ENCODE results near the gene IL4I1. TPM values are rescaled to one million over a fixed set of nuclear protein-coding genes. Genes with fewer than 3 reads are reported as not detected.

IL4I1 gene
- total RNA-seq, 1 experiment from 2014 or later = 0.71 TPM

- peaks cover 35% of the 10 kb centered on the region for H3K79me2 ChIP-seq (ENCODE audit: insufficient read depth, low read length)
- no peaks in the 10 kb centered on the region for H3K27me3 ChIP-seq (ENCODE audit: insufficient read depth, low read length)
- no peaks in the 10 kb centered on the region for H4K20me1 ChIP-seq (ENCODE audit: insufficient read depth)
- no peak overlapping the region for H2AFZ ChIP-seq (ENCODE audit: low read depth, low read length, poor library complexity, severe bottlenecking)
- RAD21 ChIA-PET (ENCODE audit: low non-redundant PET in 1 of 2, low total read pairs in 2 of 2, uncharacterized antibody in 2 of 2, unreplicated experiment in 2 of 2) = interaction anchor here in 1 of 2 experiments (0.7 kb wide), 1 partner anchor 19 kb away, joined by 3 read pairs; no protein-coding TSS in a partner anchor
- BruUV-seq (replicated peaks) = no TSS peak
- no peak for ATAC-seq
- POLR2A ChIA-PET = interaction anchor here (2.0 kb wide), 1 partner anchor 20 kb away, joined by 12 read pairs; the partner anchor contains the start of gene PTOV1
- peaks cover 0 to 9% of the 10 kb centered on the region in 2 experiments; a peak in 1 of 4 replicates for H3K36me3 ChIP-seq (ENCODE audit: control insufficient read depth in 1 of 2, insufficient read depth in 2 of 2, low read length in 2 of 2)
- TF ChIP-seq, protein P1, sequence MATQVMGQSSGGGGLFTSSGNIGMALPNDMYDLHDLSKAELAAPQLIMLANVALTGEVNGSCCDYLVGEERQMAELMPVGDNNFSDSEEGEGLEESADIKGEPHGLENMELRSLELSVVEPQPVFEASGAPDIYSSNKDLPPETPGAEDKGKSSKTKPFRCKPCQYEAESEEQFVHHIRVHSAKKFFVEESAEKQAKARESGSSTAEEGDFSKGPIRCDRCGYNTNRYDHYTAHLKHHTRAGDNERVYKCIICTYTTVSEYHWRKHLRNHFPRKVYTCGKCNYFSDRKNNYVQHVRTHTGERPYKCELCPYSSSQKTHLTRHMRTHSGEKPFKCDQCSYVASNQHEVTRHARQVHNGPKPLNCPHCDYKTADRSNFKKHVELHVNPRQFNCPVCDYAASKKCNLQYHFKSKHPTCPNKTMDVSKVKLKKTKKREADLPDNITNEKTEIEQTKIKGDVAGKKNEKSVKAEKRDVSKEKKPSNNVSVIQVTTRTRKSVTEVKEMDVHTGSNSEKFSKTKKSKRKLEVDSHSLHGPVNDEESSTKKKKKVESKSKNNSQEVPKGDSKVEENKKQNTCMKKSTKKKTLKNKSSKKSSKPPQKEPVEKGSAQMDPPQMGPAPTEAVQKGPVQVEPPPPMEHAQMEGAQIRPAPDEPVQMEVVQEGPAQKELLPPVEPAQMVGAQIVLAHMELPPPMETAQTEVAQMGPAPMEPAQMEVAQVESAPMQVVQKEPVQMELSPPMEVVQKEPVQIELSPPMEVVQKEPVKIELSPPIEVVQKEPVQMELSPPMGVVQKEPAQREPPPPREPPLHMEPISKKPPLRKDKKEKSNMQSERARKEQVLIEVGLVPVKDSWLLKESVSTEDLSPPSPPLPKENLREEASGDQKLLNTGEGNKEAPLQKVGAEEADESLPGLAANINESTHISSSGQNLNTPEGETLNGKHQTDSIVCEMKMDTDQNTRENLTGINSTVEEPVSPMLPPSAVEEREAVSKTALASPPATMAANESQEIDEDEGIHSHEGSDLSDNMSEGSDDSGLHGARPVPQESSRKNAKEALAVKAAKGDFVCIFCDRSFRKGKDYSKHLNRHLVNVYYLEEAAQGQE (IDR thresholded peaks at IDR 0.05; ENCODE audit: low read depth) = no peak
- TF ChIP-seq JUND (IDR thresholded peaks at IDR 0.05) = no peak
- TF ChIP-seq ZBTB33 (IDR thresholded peaks at IDR 0.05; ENCODE audit: extremely low read depth, insufficient replicate concordance, low read length) = no peak
- no peak for TF ChIP-seq POLR2A (IDR thresholded peaks at IDR 0.05; ENCODE audit: borderline replicate concordance, extremely low read depth, insufficient read depth, insufficient read length)
- no peak for TF ChIP-seq EZH2phosphoT487 (IDR thresholded peaks at IDR 0.05; ENCODE audit: borderline replicate concordance)
- TF ChIP-seq, protein P2, sequence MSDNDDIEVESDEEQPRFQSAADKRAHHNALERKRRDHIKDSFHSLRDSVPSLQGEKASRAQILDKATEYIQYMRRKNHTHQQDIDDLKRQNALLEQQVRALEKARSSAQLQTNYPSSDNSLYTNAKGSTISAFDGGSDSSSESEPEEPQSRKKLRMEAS (IDR thresholded peaks at IDR 0.05) = no peak
- TF ChIP-seq POLR2AphosphoS5 (IDR thresholded peaks at IDR 0.05; ENCODE audit: low read depth, low read length) = no peak
- no peak for TF ChIP-seq EGR1 (IDR thresholded peaks at IDR 0.05; ENCODE audit: low read depth)
- no peak for TF ChIP-seq ATF3 (IDR thresholded peaks at IDR 0.05)
- TF ChIP-seq ZFX (IDR thresholded peaks at IDR 0.05) = no peak
- no peak for TF ChIP-seq RAD21 (IDR thresholded peaks at IDR 0.05; ENCODE audit: low read depth)
- no peak for TF ChIP-seq CBX3 (IDR thresholded peaks at IDR 0.05; ENCODE audit: low read depth)
- no peak for TF ChIP-seq SRF (IDR thresholded peaks at IDR 0.05; ENCODE audit: low read depth)
- no peak for TF ChIP-seq ZNF274 (IDR thresholded peaks at IDR 0.05; ENCODE audit: low read depth, low read length)
- TF ChIP-seq, protein P3, sequence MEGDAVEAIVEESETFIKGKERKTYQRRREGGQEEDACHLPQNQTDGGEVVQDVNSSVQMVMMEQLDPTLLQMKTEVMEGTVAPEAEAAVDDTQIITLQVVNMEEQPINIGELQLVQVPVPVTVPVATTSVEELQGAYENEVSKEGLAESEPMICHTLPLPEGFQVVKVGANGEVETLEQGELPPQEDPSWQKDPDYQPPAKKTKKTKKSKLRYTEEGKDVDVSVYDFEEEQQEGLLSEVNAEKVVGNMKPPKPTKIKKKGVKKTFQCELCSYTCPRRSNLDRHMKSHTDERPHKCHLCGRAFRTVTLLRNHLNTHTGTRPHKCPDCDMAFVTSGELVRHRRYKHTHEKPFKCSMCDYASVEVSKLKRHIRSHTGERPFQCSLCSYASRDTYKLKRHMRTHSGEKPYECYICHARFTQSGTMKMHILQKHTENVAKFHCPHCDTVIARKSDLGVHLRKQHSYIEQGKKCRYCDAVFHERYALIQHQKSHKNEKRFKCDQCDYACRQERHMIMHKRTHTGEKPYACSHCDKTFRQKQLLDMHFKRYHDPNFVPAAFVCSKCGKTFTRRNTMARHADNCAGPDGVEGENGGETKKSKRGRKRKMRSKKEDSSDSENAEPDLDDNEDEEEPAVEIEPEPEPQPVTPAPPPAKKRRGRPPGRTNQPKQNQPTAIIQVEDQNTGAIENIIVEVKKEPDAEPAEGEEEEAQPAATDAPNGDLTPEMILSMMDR (IDR thresholded peaks at IDR 0.05 in 2 of 3, conservative IDR thresholded peaks at IDR 0.05 in 1 of 3; ENCODE audit: borderline replicate concordance in 1 of 3, insufficient read depth in 1 of 3, low read depth in 2 of 3, low read length in 2 of 3) = no peak
- no peak for TF ChIP-seq CEBPB (IDR thresholded peaks at IDR 0.05; ENCODE audit: low read depth)
- TF ChIP-seq SIN3A (IDR thresholded peaks at IDR 0.05; ENCODE audit: low read depth) = no peak
- peak overlapping the region; percentile 79 for H3K4me2 ChIP-seq (ENCODE audit: low read length)
- intact Hi-C loops (cut with micrococcal nuclease) = no loop called here
- no peak for DNase-seq (ENCODE audit: low read depth, low spot score)
- H3K9me2 ChIP-seq (ENCODE audit: insufficient read depth) = no peaks in the 10 kb centered on the region
- peaks cover 28 to 57% of the 10 kb centered on the region in 2 experiments; a peak in 3 of 4 replicates for H3K4me1 ChIP-seq (ENCODE audit: control insufficient read depth in 1 of 2, insufficient read depth in 2 of 2, low read length in 2 of 2)
- H3K9ac ChIP-seq (ENCODE audit: low read length) = peak overlapping the region; percentile 68
- CTCF ChIA-PET = no interaction called here
- H3K4me3 ChIP-seq (replicated peaks in 1 of 2; ENCODE audit: low read depth in 1 of 2, low read length in 2 of 2) = peak overlapping the region; percentile 55 to 61
- no peaks in the 10 kb centered on the region for H3K9me3 ChIP-seq (ENCODE audit: control insufficient read depth in 1 of 2, insufficient read depth in 1 of 2, low read depth in 1 of 2, low read length in 2 of 2)
- H3K27ac ChIP-seq (ENCODE audit: low read depth, low read length) = peak overlapping the region; percentile 83
Observed at GRCh38 chr19:49870309-49870901, 26.3 kb downstream of the IL4I1 start.
